Muscle of back (tissue), 11 donors: Measurements from ENCODE around the gene RALGPS1. TPM values are rescaled to one million over a fixed set of nuclear protein-coding genes. Genes with fewer than 3 reads are reported as not detected.
"Not testable (repeated sequence)": the region's sequence is repeated elsewhere in the genome, so short reads cannot be mapped to it uniquely, and the experiment has no call there.

Source experiments
- DNase-seq, 3 donors: peaks; one replicate each; pipeline versions ENCODE4 v3.0.0 to v3.0.0-alpha.2; 2013
- polyA plus RNA-seq, 10 donors: library from polyadenylated mRNA; unstranded; fragments of 120-200 nt; gene quantifications; one replicate each; pipeline ENCODE4 v1.2.1, GENCODE V29; 2013; ENCODE audit not compliant: insufficient read length in 10 of 10

RALGPS1 gene
- polyA plus RNA-seq, 10 donors = 4.6 to 11.4 (median 7.5) TPM

- peak in 1 of 3 donors; percentile 42 for DNase-seq
Measured at GRCh38 chr9:126985870-126986498, 71.4 kb downstream of the RALGPS1 start.

GRCh38 chr9:126986506-126986951 is 71.9 kb downstream of the RALGPS1 start:
- no peak for DNase-seq

DNA sequence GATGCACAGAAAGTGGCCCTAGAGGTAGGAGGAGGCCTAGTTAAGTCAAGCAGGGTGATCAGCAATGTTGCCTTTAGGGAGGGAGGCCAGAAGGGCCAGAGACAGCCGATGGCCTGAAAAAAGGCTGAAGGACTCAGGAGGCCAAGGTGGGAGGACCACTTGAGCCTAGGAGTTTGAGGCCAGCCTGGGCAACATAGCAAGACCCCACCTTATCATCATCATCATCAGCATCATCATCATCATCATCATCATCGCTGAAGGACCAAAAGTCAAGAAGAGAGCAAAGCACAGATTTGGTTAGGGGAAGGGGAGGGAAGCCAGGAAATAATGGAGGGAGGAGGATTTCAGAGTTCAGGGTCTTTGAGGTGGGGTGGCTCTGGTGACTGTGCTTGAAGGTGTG is 74.3 kb downstream of the RALGPS1 start:
- no peak for DNase-seq

GRCh38 chr9:126989847-126990842 is 75.6 kb downstream of the RALGPS1 start:
- DNase-seq = peak; percentile 74 to 91 (median 88)

DNA sequence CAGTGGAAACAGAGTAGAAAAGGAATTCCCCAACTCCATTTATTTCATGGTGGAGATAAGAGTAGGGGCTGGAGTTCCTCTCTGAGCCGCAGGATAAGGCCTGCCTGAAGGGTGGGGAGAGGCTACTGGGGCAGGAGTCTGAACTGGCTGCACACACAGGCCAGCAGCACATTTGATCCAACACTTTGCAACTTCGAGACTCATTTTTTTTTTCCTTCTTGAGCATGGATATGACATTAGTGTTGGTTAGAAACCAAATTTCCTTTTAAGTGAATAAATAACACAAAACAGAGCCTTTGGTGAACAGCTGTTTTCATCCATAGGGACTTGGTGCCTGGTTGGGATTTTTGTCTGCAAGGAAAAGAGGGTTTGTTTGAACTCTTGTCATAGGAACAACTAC is 76.6 kb downstream of the RALGPS1 start:
- DNase-seq = peak in 2 of 3 donors; percentile 63 to 74

- no peak for DNase-seq
Measured at GRCh38 chr9:126992427-126992826, 77.8 kb downstream of the RALGPS1 start.

GRCh38 chr9:126999315-127000068 is 84.9 kb downstream of the RALGPS1 start:
- no peak for DNase-seq

DNA sequence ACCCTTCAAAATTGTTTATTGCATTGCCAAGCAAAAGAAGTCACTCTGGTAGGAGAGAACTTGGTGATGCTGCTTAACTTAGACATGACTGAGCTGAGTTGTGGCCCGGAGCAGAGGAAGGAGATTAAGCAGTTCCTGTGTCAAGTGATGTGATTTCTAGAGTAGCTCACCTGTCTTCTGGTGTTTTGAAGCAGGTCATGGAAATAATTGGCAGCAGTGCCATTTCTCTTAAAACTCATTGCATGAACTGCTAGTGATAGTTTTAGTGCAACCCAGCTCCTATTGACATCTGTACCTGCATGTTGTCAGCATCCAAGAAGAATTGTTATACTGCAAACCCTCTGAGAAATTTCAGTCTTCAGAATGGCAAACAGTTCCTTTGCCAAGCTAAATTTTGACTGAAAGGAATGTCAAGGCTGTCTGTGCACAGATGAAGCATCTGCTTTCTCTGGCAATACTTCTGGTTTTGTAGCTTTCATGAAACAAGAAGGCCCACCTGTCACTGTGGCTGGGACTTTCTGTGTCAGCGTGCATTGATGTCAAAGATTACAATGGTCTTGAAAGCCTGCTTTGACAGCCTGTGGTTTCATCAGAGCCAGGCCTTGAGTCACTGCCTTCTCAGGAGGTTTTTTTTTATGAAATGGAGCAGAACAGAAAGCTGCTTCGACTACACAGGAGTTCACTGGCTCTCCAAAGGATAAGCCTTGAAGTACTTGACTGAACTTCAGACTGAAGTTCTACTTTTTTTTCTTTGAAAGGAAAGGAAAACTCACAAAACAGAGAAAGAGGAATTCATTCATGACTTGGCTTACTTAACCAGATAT is 90.6 kb downstream of the RALGPS1 start:
- no peak for DNase-seq

DNA sequence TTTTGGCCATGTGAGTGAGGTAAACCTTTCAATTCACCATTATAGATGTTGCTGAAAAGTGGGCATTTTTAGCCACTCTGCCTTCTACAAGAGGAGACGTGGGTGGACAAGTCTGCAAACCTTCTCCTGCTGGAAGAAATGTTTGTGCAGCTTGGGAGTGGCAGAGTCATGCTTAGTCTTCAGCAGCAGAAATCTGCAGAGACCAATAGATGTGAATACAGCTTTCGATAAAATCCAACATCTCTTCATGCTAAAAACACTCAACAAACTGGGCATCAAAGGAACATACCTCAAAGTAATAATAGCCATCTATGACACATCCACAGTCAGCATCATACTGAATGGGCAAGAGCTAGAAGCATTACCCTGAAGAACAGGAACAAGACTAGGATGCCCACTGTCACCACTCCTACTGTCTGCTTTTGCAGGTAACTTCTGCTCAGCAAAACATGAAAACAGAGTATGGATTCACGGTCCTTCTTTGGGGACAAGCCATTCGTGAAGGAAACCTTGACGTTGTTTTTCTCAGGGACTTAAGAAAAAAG is 91.3 kb downstream of the RALGPS1 start:
- DNase-seq = no peak

- no peak for DNase-seq
Measured at GRCh38 chr9:127007638-127008037, 93.1 kb downstream of the RALGPS1 start.

GRCh38 chr9:127008076-127008475 is 93.5 kb downstream of the RALGPS1 start:
- no peak for DNase-seq

- no peak for DNase-seq
Measured at GRCh38 chr9:127011772-127012171, 97.2 kb downstream of the RALGPS1 start.

DNA sequence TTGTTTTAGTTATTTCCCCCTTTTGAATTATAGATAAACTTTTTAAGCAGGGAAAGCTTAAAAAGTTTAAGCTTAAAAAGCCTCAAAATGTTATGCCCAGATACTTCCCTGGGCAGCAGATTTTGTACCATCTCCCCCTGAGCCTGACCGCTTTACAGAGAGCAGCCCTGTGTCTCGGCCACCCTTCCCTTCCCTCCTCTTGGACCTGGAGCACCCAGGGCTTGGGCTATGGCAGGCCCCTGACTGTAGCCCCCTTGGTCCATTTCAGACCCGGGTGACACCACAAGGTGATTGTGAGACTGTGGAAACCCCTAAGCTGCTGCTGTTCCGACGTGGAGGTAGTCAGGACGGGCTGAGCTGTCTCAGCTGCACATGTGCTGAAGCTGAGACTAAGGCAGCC is 97.7 kb downstream of the RALGPS1 start:
- DNase-seq = no peak

GRCh38 chr9:127013597-127013996 is 99.0 kb downstream of the RALGPS1 start:
- no peak for DNase-seq

- peak; percentile 49 to 86 (median 76) for DNase-seq
Measured at GRCh38 chr9:127014216-127014909, 99.8 kb downstream of the RALGPS1 start.

- no peak for DNase-seq
Measured at GRCh38 chr9:127014910-127015540, 100.4 kb downstream of the RALGPS1 start.

- no peak for DNase-seq
Measured at GRCh38 chr9:127015921-127016512, 101.4 kb downstream of the RALGPS1 start.

- DNase-seq = not testable (repeated sequence)
Measured at GRCh38 chr9:127017979-127018378, 103.4 kb downstream of the RALGPS1 start.

GRCh38 chr9:127018935-127019334 is 104.4 kb downstream of the RALGPS1 start:
- DNase-seq = no peak
